Stimulated activated CD8-positive, alpha-beta memory T cell treated with anti-CD3 and anti-CD28 coated beads, Interleukin-7, amount 100 ng/mL, for 1 hour (primary cell): ENCODE data around the gene SYNGR2.

Source experiments
- DNase-seq, 2 donors: peaks; one replicate each; pipeline ENCODE4 v3.0.0-alpha.2; 2020; ENCODE audit warnings: low read depth in 2 of 2

Gene SYNGR2

GRCh38 chr17:78168242-78168902 lies at the start of gene SYNGR2:
Gene SYNGR2, plus strand, starts transcription at chr17:78168581. Its CDS starts 36 bp downstream, at chr17:78168617.
- peak; percentile 67 to 68 for DNase-seq

- DNase-seq: no peak
These were observed 49.6 kb upstream of the SYNGR2 start for GRCh38 chr17:78118801-78119241.

- no peak for DNase-seq
These were observed 47.8 kb upstream of the SYNGR2 start for GRCh38 chr17:78120537-78120936.

GRCh38 chr17:78120971-78121800 lies 47.2 kb upstream of the SYNGR2 start:
- DNase-seq: no peak

GRCh38 chr17:78121801-78122215 lies 46.6 kb upstream of the SYNGR2 start:
- DNase-seq: no peak

GRCh38 chr17:78122216-78122930 lies 46.0 kb upstream of the SYNGR2 start:
- no peak for DNase-seq

- no peak for DNase-seq
These were observed 45.5 kb upstream of the SYNGR2 start for GRCh38 chr17:78122931-78123249.

GRCh38 chr17:78123258-78123929 lies 45.0 kb upstream of the SYNGR2 start:
- DNase-seq: no peak

GRCh38 chr17:78124081-78124835 lies 44.1 kb upstream of the SYNGR2 start:
- no peak for DNase-seq

GRCh38 chr17:78124836-78125137 lies 43.6 kb upstream of the SYNGR2 start:
- DNase-seq: no peak

GRCh38 chr17:78125138-78125913 lies 43.1 kb upstream of the SYNGR2 start:
- no peak for DNase-seq

- no peak for DNase-seq
These were observed 42.1 kb upstream of the SYNGR2 start for GRCh38 chr17:78125976-78126894.

- no peak for DNase-seq
These were observed 41.5 kb upstream of the SYNGR2 start for GRCh38 chr17:78126895-78127238.

GRCh38 chr17:78127239-78127887 lies 41.0 kb upstream of the SYNGR2 start:
- DNase-seq: no peak

GRCh38 chr17:78127888-78128550 lies 40.4 kb upstream of the SYNGR2 start:
- no peak for DNase-seq

- no peak for DNase-seq
These were observed 39.6 kb upstream of the SYNGR2 start, which contains the start of gene TMC6 for GRCh38 chr17:78128551-78129350. Gene TMC6, minus strand, starts transcription at chr17:78128755. Its CDS starts 1,923 bp downstream, at chr17:78126832.

GRCh38 chr17:78129351-78130089 lies 38.9 kb upstream of the SYNGR2 start:
- DNase-seq: no peak
